HG03354 (cell line): ENCODE data around the gene TTC4.
"Not testable (repeated sequence)": the region's sequence is repeated elsewhere in the genome, so short reads cannot be mapped to it uniquely, and the experiment has no call there.

ENCODE experiments used
- ATAC-seq: cut with Tn5 transposase; IDR thresholded peaks from one replicate; pipeline ENCODE4 v1.9.1; 2021; ENCODE audit warnings: mild to moderate bottlenecking; ENCODE audit not compliant: unreplicated experiment, poor library complexity, severe bottlenecking

TTC4 gene

DNA sequence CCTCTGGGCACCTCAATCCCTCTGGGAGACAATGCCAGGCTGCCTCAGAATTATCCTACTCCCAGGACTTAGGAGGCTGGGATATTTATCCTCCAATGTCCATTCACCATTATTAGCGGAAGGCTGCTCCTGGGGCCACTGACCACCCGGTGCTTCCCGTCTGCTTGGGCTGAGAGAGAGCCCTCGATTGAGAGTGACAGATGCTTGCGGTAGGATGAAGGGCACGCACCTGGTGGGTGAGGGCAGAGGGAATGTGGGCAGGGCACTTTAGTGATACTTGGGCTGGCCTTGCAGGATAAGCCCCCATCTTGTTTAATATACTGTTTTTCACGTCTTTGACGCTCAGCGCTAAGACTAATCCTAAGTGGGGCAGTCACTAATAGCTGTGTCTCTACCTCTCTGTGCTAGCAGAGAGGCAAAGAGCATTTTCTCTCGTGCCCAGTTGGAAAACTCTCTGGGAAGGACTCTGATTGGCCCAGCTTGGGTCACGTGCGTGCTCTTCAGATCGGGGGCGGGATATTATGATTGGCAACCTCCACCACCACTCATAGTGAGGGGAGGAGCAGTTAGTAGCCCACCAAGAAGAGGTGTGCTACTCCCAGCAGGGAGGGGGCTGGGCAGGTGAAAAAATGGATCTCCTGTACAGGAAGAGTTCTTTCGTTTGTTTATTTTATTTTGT, 59.3 kb downstream of the TTC4 start:
- ATAC-seq, result no peak

DNA sequence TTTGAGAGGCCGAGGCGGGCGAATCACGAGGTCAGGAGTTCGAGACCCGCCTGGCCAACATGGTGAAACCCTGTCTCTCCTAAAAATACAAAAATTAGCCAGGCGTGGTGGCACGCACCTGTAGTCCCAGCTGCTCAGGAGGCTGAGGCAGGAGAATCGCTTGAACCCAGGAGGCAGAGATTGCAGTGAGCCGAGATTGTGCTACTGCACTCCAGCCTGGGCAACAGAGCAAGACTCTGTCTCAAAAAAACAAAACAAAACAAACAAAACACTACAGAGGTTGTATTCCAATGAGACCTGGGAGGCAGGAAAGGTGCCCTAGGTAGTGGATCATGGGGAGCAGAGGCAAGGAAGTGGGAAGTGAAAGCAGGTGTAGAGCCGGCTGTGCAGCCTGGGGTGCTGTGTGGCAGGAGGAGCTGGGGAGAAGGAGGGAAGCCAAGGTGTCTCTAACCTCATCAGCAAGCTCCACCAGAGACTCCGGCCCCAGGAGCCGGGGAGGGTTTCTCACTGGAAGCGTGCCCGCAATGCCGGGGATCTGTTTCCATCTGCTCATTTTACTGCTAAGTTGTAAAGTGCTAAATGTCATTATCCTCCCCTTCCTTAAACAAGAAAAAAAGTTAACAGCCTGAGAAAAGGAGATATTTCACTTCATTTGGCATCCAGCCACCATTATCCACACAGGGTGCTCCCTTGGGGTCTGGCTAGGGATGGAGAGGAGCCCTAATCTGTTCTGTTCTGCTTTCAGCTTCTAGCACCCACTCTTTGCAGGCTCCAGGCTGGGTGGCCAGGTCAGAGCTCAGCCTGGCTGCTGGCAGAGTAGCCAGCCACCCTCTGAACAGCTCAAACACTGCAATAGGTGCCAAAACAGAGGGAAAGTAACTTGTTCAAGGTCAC, 60.4 kb downstream of the TTC4 start:
- ATAC-seq, result not testable (repeated sequence)

DNA sequence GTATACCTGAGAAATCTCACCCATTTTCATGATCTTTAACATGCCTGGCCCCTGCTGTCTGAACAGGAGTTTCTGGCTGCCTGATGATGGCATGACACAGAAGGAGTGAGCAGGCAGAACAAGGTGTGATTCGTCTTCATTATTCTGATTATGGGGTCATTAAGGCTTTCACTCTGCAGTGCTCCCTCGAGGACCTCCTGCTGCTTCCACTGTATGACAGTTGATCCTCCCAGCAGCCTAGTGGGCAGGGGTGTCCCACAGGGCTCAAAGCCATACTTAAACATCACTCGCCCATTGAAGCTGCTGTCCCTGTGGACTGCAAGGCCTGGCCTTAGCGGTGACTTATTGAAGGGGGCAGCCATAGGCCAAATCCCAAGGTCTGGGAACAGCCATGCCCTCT, 61.4 kb downstream of the TTC4 start:
- no peak for ATAC-seq

DNA sequence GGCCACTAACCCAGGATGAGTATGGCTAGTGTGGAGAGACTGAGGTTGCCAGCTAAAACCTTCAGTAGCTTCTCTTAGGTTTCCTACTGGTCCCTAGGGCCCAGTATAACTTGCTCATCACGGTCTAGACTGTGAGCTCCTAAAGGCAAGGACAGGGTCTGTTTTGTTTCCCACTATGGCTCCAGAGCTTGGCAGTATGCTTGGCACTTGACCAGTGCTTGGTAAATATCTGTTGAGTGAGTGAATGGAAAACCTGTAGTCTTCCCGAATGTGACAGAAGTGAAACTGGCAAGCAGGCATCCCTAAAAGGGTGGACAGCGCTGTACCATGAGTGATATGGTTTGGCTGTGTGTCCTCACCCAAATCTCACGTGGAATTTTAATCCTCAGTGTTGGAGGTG, 61.8 kb downstream of the TTC4 start:
- ATAC-seq, result no peak

DNA sequence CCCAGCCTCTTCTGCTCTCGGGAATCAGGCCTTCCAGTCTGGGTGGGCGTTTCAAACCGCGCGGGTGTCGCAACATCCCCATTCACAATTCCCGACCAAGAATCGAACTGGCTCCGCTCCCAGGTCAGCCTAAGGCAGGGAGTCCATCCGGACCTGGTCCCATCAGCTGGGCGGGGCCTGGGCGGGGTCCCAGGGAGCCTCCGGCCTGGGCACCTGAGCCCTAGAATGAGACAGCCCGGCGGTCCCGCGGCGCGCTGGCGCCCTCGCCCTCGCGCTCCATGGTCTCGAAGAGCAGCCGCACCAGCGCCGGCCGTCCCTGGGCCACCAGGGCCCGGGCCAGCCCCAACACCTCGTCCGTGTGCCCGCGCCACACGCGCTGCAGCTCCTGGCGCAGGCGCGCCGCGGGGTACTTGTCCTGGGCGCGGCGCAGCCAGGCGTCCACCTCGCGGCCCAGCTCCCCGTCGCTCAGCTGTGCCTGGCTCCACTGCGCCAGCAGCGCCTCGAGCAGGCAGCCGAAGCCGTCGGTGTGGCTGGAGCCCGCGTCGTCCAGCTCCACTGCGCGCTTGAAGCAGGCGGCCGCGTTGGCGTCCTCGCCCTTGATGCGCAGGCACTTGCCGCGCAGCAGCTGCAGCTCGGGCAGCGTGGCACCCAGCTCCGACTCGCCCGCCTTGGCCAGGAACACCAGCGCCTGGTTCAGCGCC, 65.5 kb downstream of the TTC4 start:
- no peak for ATAC-seq

DNA sequence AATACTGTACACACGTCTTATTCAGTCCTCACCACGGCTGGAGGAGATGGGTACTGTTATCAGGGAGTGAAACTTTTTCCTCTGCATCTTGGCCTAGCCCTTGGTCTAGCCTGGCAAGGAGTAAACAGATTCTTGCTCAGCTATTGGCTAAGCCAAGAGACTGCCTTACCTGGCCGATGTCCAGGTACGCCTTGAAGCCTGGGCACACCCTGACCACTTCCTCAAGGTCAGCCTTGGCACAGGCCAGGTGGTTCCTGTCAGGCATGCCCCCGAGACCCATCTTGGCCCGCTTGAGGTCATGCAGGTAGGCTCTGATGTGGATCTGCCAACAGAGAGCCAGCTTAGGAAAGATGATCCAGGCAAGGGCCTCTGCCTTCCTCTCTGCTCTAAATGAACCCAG, 66.5 kb downstream of the TTC4 start:
- no peak for ATAC-seq

DNA sequence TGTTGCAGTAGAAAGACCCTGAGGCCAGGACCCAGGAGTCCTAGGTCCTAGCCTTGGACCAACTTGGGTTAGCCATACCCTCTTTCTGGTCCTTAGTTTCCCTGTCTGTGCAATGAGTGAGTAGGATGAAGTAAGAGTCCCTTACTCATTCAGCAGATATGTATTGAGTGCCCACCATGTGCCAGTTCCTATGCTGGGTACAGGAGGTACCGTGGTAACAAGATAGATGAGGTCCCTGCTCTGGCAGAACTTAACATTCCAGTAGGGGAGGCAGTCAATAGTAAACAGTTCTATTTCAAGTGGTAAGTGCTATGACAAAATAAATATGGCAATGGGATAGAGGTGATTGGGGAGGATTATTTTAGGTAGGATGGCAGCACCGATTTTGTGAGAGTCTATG, 66.9 kb downstream of the TTC4 start:
- no peak for ATAC-seq

DNA sequence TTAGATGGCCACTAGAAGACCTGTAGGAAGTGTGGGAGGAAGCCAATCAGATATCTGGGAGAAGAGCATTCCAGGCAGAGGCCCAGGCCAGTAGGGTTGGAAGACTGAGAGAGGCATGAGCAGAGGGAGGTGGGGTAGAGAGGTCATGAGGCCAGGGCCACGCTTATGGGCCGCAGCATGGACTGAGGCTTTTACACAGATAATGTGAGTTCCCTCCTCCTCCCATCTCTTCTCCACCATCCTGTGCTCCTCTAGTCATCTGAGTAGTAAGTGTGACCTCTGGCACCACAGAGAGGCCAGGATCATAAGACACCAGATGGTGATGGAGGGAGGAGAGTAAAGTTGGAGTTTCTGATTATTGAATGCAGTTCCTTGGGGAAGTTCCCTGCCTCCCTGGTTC, 68.4 kb downstream of the TTC4 start:
- ATAC-seq, result no peak

DNA sequence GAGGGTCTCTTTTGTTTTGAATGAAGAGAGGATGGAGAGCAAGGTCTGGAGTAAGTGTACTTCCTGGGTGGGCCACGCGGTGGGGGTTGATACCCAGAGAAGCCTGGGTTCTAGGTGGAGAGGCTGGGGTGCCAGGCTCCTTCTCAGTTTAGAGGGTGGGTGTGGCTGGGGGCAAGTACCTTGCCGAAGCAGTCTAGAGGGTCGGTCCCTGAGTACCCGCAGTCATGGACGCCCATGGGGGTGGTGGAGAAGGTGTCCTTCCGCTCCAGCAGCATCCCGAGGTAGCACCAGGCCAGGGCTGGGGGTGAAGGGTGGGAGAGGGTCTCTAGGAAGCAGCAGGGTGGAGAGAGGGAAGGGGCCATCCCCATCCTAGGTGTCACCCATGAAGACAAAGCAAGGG, 71.1 kb downstream of the TTC4 start:
- ATAC-seq, result no peak

DNA sequence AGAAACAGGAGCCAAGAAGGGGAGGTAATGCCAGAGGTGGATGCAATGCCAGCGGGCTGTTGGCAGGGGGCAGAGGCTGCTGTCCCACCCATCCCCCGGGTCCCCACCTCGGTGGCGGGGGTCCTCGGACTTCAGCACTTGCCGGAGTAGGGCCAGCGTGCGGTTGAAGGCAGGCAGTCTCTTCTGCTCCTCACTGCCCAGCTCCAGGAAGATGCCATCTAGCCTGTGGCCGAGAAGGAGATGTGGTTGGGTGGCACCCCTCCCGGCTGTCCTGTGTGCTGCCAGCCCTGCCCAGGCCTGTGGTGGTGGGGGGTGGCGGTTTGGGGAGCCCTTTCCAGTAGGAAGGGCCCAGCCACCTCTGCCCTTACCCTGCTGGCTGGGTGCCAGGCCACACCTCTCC, 71.9 kb downstream of the TTC4 start:
- no peak for ATAC-seq

DNA sequence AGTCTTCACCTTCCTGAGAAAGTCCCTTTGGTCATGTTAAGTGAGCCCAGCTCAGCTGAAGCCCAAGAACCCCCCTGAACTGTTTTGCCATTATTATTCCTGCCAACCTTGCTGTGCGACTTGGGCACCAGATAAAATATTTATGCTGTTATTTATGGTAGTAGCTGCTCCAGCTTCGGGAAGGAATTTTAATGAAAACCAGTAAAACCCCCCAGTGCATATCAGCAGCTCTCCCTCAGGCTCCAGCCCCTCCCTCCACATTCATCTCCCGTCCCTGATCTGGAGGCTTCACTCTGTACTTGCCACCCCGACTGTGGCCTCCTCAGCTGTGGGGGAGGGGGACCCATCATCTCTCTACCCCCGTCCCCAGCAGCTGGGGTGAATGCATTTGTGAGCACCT, 72.8 kb downstream of the TTC4 start:
- no peak for ATAC-seq

DNA sequence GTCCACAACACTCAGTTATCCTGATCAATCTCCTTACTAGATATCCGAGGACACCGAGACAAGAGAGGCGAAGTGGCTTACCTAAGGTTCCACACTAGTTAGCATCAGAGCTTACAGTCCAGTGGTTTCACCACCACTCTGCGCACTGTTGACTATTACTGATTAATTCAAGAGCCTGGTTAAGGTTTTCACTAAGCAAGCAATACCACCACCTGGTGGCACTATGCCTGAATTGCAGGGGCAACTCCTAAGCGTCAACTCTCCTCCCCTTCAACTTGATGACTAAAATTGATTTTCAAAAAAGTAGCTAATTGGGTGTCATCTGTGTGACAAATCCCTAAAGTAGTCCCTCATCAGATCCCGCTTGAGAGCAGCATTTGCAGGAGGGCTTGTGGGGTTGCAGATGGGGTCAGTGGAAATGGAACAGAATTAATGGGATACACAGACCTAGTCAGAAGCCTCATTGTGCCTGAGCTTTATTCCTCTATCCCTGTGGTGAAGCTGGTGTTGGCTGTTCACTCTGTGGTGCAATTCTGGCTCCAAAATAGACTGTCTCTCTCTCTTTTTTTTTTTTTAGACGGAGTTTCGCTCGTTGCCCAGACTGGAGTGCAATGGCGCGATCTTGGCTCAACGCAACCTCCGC, 76.3 kb downstream of the TTC4 start:
- ATAC-seq, result no peak
